Bronchial epithelial cell (primary cell): ENCODE results near the gene KIF5A. TPM values are rescaled to one million over a fixed set of nuclear protein-coding genes. Genes with fewer than 3 reads are reported as not detected.

ENCODE experiments used
- DNase-seq: peaks from one replicate; pipeline ENCODE4 v3.0.0-alpha.2; 2010; ENCODE audit warnings: low read depth
- FAIRE-seq: peaks from 2 replicates; lab custom pipeline; 2011; peaks lifted over from hg19 to GRCh38; lab: Jason Lieb, UNC
- H3K27me3 ChIP-seq: 2 replicates; pipeline ENCODE4 v1.5.1; 2011; ENCODE audit warnings: low read length; ENCODE audit not compliant: control insufficient read depth, insufficient read depth
- H3K36me3 ChIP-seq: 2 replicates; pipeline ENCODE4 v1.5.1; 2011; ENCODE audit warnings: low read length; ENCODE audit not compliant: control insufficient read depth, insufficient read depth
- H3K4me3 ChIP-seq: 2 replicates; pipeline ENCODE4 v1.5.1; 2011; ENCODE audit warnings: mild to moderate bottlenecking, low read depth, low read length, control low read depth
- CTCF ChIP-seq: IDR thresholded peaks from 2 replicates; pipeline ENCODE4 v1.5.1; 2011; ENCODE audit warnings: mild to moderate bottlenecking, moderate library complexity, low read length, control low read depth, inconsistent platforms; ENCODE audit not compliant: insufficient read depth, severe bottlenecking
- total RNA-seq: library from RNA; depleted of rRNA; stranded (reverse); fragments of >200 nt; gene quantifications from 2 replicates; pipeline ENCODE4 v1.2.1, GENCODE V29; 2014

The KIF5A gene
- total RNA-seq, 1 donor from 2014 or later = under 0.01 TPM

GRCh38 chr12:57612711-57613426, 63.0 kb downstream of the KIF5A start:
- TF ChIP-seq CTCF = no peak
- Histone ChIP-seq H3K27me3 (peaks cover 17% of the 10 kb centered on the region), H3K36me3 (no peaks in the 10 kb centered on the region), H3K4me3 (no peak overlapping the region)
- DNase-seq (no peak), FAIRE-seq (no peak)

- DNase-seq = no peak
- FAIRE-seq = no peak
- Histone ChIP-seq H3K4me3 (no peak overlapping the region), H3K27me3 (peaks cover 17% of the 10 kb centered on the region), H3K36me3 (no peaks in the 10 kb centered on the region)
- no peak for TF ChIP-seq CTCF
Observed at GRCh38 chr12:57613427-57614109, 63.7 kb downstream of the KIF5A start.

DNA sequence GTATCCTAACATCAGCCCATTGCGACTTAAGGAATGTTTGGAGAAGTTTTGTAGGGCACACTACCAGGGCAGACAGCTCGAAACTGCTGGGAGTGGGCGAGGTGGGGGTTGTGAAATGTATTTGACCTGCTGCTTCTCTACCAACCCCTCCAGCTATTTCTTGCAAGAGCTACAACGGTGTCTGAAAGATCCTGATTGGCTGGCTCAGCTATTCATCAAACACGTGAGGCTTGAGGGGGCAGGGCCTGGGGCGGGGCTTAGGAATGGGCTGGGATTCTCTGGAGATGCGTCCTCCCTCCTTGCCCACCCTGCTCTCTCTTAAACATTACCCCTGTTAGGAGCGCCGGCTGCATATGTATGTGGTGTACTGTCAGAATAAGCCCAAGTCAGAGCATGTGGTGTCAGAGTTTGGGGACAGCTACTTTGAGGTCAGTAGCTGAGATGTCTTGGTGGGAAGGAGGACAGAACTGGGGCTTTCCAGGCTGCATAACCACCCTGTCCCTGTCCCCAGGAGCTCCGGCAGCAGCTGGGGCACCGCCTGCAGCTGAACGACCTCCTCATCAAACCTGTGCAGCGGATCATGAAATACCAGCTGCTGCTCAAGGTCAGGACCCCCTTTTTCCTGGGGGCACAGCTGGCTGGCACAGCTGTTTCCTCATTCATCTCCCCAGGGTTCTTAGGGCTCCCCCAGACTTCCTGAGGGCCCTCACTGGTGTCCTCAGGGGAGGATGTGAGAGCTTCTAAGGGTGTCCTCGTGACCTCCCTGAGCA, 64.5 kb downstream of the KIF5A start:
- FAIRE-seq (no peak), DNase-seq (peak; percentile 30)
- H3K4me3 ChIP-seq = no peak overlapping the region
- no peak for TF ChIP-seq CTCF
- H3K27me3 ChIP-seq = peaks cover 21% of the 10 kb centered on the region
- H3K36me3 ChIP-seq = no peaks in the 10 kb centered on the region

- H3K4me3 ChIP-seq = no peak overlapping the region
- no peak for TF ChIP-seq CTCF
- no peak for DNase-seq
- H3K36me3 ChIP-seq = no peaks in the 10 kb centered on the region
- H3K27me3 ChIP-seq = peaks cover 28% of the 10 kb centered on the region
- FAIRE-seq = no peak
Observed at GRCh38 chr12:57614948-57615500, 65.2 kb downstream of the KIF5A start.

DNA sequence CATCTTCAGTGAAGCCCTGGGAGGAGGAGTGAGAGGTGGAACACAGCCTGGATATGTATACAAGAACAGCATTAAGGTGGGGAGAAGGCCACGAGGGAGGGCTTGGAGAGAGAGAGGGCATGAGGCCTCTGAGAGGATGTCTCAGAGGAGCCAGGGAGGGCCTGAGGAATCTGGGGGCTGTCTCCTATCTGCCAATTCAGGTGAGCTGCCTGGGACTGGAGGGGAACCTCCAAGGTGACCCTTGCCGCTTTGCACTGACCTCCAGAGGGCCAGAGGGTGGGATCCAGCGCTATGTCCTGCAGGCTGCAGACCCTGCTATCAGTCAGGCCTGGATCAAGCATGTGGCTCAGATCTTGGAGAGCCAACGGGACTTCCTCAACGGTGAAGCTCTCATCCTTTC, 65.8 kb downstream of the KIF5A start:
- TF ChIP-seq CTCF = no peak
- FAIRE-seq = peak; percentile 36
- no peaks in the 10 kb centered on the region for H3K36me3 ChIP-seq
- peaks cover 31% of the 10 kb centered on the region for H3K27me3 ChIP-seq
- DNase-seq = no peak
- H3K4me3 ChIP-seq = no peak overlapping the region
